Cardiac fibroblast (primary cell): Measurements from ENCODE around the gene ADGB.

Experiments used
- DNase-seq, 2 donors: peaks; one replicate each; pipeline versions ENCODE4 v3.0.0 to v3.0.0-alpha.2; 2010; ENCODE audit warnings: low read depth in 2 of 2
- H3K4me3 ChIP-seq, 2 donors: replicated peaks in 1 of 2; 1 replicate in 1 of 2; 2 replicates in 1 of 2; pipeline ENCODE4 v1.5.1; 2011; ENCODE audit warnings: low read depth in 2 of 2, low read length in 2 of 2, mild to moderate bottlenecking in 2 of 2, moderate library complexity in 1 of 2
- CTCF ChIP-seq: IDR thresholded peaks from one replicate; pipeline ENCODE4 v1.5.1; 2011; ENCODE audit warnings: low read depth, mild to moderate bottlenecking, low read length, inconsistent platforms

ADGB gene

DNA sequence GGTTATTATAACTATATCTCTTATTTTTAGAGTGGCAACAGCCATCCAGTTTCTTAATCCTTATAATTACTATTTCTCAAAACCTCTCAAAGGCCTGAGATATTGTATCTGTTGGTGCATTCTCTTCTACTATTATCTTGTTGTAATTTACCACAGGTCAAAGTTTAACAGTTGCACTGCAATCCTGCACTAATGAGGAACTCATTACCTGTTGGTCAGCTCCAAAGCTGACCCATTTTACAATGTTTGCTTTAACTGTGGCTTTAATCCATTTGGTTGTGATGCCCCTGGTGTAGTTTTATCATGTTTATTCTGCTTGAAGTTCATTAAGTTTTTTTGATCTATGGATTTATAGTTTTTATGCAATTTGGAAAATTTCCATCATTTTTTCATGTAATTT is 6.3 kb upstream of the ADGB start:
- no peak for DNase-seq
- no peak for TF ChIP-seq CTCF

GRCh38 chr6:146593986-146594385 is 4.8 kb upstream of the ADGB start:
- no peak for TF ChIP-seq CTCF
- no peak for DNase-seq
- H3K4me3 ChIP-seq = no peak overlapping the region

More for the DNA sequence above, 6.3 kb upstream of the ADGB start:
- H3K4me3 ChIP-seq = no peak overlapping the region

GRCh38 chr6:146594495-146594894 is 4.3 kb upstream of the ADGB start:
- no peak overlapping the region for H3K4me3 ChIP-seq
- no peak for TF ChIP-seq CTCF
- DNase-seq = no peak

DNA sequence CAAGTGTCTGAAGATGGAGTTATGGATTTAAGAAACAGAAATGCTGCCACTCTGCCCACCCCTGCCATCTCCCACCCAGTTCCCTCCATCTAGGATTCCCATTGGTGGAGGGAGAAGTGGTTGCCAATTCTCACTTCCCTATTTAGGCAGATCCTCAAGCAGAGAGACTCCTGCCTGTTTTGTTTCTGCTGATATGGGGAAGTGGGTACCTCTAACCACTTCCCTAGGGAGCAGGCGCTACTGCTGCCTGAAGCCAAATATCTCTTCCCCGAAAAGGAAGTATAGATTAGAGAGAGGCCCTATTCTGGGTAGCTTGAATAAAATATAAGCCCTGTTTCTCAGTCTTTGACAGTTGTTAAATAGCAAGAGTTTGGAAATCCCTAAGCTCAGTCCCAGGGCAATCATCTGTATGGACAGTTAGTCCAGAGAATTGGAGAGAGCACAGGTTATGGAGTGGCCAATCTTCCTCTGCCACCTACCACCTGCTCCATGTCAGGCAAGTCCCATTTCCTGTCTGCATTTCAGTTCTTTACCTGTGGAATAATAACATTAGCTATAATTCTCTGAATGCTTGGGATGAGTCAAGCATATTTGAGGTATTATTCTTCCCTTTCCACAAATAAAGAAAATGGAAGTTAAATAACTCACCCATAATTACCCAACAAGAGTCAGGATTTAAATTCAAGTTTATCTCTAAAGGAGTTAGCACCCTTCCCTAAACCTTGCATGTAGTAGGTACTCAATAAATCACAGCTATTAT is 2.6 kb upstream of the ADGB start:
- TF ChIP-seq CTCF = no peak
- DNase-seq = no peak

GRCh38 chr6:146601352-146601751 is 2.6 kb downstream of the ADGB start:
- H3K4me3 ChIP-seq = no peak overlapping the region
- no peak for TF ChIP-seq CTCF
- no peak for DNase-seq

More for the DNA sequence above, 2.6 kb upstream of the ADGB start:
- no peak overlapping the region for H3K4me3 ChIP-seq

DNA sequence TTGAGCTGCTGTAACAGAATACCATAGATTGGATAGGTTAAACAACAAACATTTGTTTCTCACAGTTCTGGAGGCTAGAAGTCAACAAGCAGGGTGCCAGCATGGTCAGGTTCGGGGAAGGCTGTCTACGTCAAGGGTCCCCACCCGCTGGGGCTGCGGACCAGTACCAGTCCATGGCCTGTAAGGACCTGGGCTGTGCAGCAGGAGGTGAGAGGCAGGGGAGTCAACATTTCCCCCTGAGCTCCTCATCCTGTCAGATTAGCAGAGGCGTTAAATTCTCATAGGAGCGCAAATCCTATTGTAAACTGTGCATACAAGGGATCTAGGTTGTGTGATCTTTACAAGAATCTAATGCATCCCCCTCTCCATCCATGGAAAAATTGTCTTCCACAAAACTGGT is 3.8 kb downstream of the ADGB start:
- H3K4me3 ChIP-seq = no peak overlapping the region
- no peak for DNase-seq
- no peak for TF ChIP-seq CTCF

DNA sequence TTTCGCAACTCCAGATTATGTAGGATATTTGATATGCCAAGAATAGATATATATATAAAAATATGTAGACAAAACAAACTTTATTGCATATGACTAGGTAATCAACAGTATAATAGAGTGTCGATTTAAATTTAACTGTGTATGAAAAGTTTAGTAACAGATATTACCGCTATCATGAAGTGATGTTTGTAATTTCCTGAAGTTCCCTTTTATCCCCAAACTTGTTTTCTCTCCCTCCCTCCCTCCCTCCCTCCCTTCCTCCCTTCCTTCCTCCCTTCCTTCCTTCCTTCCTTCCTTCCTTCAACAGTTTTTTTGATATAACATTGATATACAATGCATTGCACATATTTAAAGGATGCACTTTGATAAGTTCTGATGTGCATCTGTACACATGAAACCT is 15.2 kb downstream of the ADGB start:
- no peak for TF ChIP-seq CTCF
- no peak overlapping the region for H3K4me3 ChIP-seq
- DNase-seq = no peak
